Measurements from ENCODE around the gene GLS2.
A peak's percentile ranks its signal among the peaks of the same experiment; 100 is the strongest.

GLS2 gene

DNA sequence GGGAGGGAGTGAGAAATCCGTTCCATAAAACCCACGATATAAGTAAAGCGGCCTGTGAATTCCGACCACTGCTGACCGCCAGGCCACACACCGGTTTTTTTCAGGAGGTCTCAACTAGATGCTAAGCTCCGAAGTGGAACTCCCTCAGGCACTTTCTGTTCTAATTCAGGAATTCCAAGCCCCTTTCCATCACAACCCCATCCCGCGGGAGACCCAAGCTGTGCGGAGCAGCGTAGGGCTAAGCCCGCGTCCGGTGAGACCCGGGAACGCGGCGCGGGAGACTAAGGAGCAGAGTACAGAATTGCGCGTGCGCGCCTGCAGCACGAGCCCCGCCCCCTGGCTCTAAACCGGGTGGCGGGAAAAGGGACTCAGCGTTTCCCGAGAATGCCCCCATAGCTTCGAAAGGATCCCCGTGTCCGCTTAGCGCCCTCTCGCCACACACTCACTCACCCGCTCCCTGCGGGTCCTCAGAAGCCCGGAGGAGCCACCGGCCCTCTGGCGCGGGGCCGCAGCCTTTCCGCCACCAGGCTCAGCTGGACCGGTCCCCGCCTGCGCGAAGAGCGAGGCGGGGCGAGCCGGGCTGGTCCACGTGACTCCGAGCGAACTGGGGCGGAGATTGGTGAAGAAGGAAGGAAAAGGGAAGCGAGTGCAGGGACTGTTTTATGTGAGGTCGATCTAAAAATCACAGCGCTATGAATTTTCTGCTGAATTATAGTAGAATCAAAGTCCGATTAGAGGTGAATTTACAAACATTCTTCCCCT, 38.9 kb downstream of the GLS2 start, which contains the start of gene TIMELESS (continued):
- TF ChIP-seq, protein P1, sequence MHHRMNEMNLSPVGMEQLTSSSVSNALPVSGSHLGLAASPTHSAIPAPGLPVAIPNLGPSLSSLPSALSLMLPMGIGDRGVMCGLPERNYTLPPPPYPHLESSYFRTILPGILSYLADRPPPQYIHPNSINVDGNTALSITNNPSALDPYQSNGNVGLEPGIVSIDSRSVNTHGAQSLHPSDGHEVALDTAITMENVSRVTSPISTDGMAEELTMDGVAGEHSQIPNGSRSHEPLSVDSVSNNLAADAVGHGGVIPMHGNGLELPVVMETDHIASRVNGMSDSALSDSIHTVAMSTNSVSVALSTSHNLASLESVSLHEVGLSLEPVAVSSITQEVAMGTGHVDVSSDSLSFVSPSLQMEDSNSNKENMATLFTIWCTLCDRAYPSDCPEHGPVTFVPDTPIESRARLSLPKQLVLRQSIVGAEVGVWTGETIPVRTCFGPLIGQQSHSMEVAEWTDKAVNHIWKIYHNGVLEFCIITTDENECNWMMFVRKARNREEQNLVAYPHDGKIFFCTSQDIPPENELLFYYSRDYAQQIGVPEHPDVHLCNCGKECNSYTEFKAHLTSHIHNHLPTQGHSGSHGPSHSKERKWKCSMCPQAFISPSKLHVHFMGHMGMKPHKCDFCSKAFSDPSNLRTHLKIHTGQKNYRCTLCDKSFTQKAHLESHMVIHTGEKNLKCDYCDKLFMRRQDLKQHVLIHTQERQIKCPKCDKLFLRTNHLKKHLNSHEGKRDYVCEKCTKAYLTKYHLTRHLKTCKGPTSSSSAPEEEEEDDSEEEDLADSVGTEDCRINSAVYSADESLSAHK (tag by site-specific recombination; IDR thresholded peaks at IDR 0.05), result no peak
- no peak for TF ChIP-seq ZNF596 (tag by site-specific recombination; IDR thresholded peaks at IDR 0.05)
- peak; percentile 55; the same call in 1 of the 2 replicates for TF ChIP-seq ZFHX2 (tag by site-specific recombination; conservative IDR thresholded peaks at IDR 0.05)
- no peak for TF ChIP-seq MYNN (tag by site-specific recombination; IDR thresholded peaks at IDR 0.05; ENCODE audit: borderline replicate concordance)
- TF ChIP-seq ZEB2 (tag by site-specific recombination; IDR thresholded peaks at IDR 0.05), result peak; percentile 95; the same call in 1 of the 2 replicates
- TF ChIP-seq GLIS2 (tag by site-specific recombination; IDR thresholded peaks at IDR 0.05), result peak; percentile 82
- TF ChIP-seq ZNF514 (tag by site-specific recombination; IDR thresholded peaks at IDR 0.05), result no peak
- TF ChIP-seq ZNF174 (tag by site-specific recombination; IDR thresholded peaks at IDR 0.05), result no peak
- TF ChIP-seq ZBTB8A (tag by site-specific recombination; IDR thresholded peaks at IDR 0.05), result peak; percentile 86
- TF ChIP-seq WT1 (tag by site-specific recombination; IDR thresholded peaks at IDR 0.05), result peak; percentile 13; the same call in 1 of the 2 replicates
- TF ChIP-seq, protein P2, sequence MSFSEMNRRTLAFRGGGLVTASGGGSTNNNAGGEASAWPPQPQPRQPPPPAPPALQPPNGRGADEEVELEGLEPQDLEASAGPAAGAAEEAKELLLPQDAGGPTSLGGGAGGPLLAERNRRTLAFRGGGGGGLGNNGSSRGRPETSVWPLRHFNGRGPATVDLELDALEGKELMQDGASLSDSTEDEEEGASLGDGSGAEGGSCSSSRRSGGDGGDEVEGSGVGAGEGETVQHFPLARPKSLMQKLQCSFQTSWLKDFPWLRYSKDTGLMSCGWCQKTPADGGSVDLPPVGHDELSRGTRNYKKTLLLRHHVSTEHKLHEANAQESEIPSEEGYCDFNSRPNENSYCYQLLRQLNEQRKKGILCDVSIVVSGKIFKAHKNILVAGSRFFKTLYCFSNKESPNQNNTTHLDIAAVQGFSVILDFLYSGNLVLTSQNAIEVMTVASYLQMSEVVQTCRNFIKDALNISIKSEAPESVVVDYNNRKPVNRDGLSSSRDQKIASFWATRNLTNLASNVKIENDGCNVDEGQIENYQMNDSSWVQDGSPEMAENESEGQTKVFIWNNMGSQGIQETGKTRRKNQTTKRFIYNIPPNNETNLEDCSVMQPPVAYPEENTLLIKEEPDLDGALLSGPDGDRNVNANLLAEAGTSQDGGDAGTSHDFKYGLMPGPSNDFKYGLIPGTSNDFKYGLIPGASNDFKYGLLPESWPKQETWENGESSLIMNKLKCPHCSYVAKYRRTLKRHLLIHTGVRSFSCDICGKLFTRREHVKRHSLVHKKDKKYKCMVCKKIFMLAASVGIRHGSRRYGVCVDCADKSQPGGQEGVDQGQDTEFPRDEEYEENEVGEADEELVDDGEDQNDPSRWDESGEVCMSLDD (tag by site-specific recombination; IDR thresholded peaks at IDR 0.05), result no peak
- TF ChIP-seq FEZF1 (tag by site-specific recombination; IDR thresholded peaks at IDR 0.05), result no peak
- TF ChIP-seq SETDB1 (IDR thresholded peaks at IDR 0.05; ENCODE audit: insufficient read length, low read length), result peak; percentile 51
- no peak for TF ChIP-seq ZNF266 (tag by site-specific recombination; IDR thresholded peaks at IDR 0.05; ENCODE audit: low read depth)
- TF ChIP-seq, protein P3, sequence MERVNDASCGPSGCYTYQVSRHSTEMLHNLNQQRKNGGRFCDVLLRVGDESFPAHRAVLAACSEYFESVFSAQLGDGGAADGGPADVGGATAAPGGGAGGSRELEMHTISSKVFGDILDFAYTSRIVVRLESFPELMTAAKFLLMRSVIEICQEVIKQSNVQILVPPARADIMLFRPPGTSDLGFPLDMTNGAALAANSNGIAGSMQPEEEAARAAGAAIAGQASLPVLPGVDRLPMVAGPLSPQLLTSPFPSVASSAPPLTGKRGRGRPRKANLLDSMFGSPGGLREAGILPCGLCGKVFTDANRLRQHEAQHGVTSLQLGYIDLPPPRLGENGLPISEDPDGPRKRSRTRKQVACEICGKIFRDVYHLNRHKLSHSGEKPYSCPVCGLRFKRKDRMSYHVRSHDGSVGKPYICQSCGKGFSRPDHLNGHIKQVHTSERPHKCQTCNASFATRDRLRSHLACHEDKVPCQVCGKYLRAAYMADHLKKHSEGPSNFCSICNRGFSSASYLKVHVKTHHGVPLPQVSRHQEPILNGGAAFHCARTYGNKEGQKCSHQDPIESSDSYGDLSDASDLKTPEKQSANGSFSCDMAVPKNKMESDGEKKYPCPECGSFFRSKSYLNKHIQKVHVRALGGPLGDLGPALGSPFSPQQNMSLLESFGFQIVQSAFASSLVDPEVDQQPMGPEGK (tag by site-specific recombination; IDR thresholded peaks at IDR 0.05), result peak; percentile 92
- TF ChIP-seq PRDM1 (tag by site-specific recombination; IDR thresholded peaks at IDR 0.05), result no peak
- TF ChIP-seq, protein P4, sequence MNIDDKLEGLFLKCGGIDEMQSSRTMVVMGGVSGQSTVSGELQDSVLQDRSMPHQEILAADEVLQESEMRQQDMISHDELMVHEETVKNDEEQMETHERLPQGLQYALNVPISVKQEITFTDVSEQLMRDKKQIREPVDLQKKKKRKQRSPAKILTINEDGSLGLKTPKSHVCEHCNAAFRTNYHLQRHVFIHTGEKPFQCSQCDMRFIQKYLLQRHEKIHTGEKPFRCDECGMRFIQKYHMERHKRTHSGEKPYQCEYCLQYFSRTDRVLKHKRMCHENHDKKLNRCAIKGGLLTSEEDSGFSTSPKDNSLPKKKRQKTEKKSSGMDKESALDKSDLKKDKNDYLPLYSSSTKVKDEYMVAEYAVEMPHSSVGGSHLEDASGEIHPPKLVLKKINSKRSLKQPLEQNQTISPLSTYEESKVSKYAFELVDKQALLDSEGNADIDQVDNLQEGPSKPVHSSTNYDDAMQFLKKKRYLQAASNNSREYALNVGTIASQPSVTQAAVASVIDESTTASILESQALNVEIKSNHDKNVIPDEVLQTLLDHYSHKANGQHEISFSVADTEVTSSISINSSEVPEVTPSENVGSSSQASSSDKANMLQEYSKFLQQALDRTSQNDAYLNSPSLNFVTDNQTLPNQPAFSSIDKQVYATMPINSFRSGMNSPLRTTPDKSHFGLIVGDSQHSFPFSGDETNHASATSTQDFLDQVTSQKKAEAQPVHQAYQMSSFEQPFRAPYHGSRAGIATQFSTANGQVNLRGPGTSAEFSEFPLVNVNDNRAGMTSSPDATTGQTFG (tag by site-specific recombination; IDR thresholded peaks at IDR 0.05; ENCODE audit: borderline replicate concordance), result no peak
- TF ChIP-seq, protein P5, sequence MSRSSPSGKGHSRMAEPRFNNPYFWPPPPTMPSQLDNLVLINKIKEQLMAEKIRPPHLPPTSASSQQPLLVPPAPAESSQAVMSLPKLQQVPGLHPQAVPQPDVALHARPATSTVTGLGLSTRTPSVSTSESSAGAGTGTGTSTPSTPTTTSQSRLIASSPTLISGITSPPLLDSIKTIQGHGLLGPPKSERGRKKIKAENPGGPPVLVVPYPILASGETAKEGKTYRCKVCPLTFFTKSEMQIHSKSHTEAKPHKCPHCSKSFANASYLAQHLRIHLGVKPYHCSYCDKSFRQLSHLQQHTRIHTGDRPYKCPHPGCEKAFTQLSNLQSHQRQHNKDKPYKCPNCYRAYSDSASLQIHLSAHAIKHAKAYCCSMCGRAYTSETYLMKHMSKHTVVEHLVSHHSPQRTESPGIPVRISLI (tag by site-specific recombination; IDR thresholded peaks at IDR 0.05), result no peak
- TF ChIP-seq ZNF175 (tag by site-specific recombination; IDR thresholded peaks at IDR 0.05), result no peak
- TF ChIP-seq ZNF792 (tag by site-specific recombination; IDR thresholded peaks at IDR 0.05), result no peak
- TF ChIP-seq, protein P6, sequence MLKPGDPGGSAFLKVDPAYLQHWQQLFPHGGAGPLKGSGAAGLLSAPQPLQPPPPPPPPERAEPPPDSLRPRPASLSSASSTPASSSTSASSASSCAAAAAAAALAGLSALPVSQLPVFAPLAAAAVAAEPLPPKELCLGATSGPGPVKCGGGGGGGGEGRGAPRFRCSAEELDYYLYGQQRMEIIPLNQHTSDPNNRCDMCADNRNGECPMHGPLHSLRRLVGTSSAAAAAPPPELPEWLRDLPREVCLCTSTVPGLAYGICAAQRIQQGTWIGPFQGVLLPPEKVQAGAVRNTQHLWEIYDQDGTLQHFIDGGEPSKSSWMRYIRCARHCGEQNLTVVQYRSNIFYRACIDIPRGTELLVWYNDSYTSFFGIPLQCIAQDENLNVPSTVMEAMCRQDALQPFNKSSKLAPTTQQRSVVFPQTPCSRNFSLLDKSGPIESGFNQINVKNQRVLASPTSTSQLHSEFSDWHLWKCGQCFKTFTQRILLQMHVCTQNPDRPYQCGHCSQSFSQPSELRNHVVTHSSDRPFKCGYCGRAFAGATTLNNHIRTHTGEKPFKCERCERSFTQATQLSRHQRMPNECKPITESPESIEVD (tag by site-specific recombination; IDR thresholded peaks at IDR 0.05), result no peak
- TF ChIP-seq SCRT1 (tag by site-specific recombination; IDR thresholded peaks at IDR 0.05; ENCODE audit: borderline replicate concordance), result no peak
- no peak for TF ChIP-seq ZNF121 (tag by site-specific recombination; IDR thresholded peaks at IDR 0.05)
- TF ChIP-seq ZNF600 (tag by site-specific recombination; IDR thresholded peaks at IDR 0.05), result peak; percentile 75
- TF ChIP-seq ZNF776 (tag by site-specific recombination; IDR thresholded peaks at IDR 0.05; ENCODE audit: borderline replicate concordance), result no peak
- TF ChIP-seq, protein P7, sequence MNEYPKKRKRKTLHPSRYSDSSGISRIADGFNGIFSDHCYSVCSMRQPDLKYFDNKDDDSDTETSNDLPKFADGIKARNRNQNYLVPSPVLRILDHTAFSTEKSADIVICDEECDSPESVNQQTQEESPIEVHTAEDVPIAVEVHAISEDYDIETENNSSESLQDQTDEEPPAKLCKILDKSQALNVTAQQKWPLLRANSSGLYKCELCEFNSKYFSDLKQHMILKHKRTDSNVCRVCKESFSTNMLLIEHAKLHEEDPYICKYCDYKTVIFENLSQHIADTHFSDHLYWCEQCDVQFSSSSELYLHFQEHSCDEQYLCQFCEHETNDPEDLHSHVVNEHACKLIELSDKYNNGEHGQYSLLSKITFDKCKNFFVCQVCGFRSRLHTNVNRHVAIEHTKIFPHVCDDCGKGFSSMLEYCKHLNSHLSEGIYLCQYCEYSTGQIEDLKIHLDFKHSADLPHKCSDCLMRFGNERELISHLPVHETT (tag by site-specific recombination; IDR thresholded peaks at IDR 0.05), result no peak
